ENCODE data around the gene DGCR6L.
A peak's percentile ranks its signal among the peaks of the same experiment; 100 is the strongest.
"Not testable (repeated sequence)": the region's sequence is repeated elsewhere in the genome, so short reads cannot be mapped to it uniquely, and the experiment has no call there.

DGCR6L gene

GRCh38 chr22:20305894-20306645 is 13.8 kb downstream of the DGCR6L start:
- no peak for TF ChIP-seq POLR2AphosphoS5 (IDR thresholded peaks at IDR 0.05; ENCODE audit: low read depth, low read length)
- no peak for TF ChIP-seq TAF1 (IDR thresholded peaks at IDR 0.05; ENCODE audit: borderline replicate concordance, low read depth, low read length)
- FAIRE-seq (no peak), DNase-seq (ENCODE audit: insufficient read length) (no peak)

DNA sequence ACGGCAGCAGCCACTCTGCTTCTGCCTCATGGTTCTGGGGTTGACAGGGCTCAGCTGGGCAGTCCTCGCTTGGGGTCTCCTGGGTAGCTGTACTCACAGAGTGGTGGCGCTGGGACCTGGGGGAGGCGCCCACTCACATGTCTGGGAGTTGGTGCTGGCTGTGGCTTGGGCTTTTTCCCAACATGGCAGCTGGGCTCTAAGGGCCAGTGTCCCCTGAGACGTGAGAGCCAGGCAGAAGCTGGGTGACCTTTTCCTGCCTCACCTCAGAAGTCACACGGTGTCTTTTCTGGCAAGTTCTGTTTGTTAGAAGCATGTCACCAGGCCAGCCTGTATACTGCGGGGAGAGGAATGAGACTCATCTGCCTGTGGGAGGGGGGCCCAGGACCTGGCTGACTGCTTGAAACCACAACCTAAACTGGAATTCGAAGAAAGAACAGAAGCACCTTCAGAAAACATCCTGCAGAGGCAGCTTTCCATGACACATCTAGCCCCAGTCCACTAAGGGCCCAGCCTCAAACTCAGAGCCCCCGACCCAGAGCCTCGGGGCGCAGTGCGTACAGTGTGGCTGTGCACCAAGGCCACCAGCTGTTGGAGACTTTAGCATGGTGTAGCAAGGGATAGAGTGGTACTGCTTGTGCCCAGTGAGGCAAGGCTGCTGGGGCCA is 14.5 kb downstream of the DGCR6L start:
- not testable (repeated sequence) for DNase-seq (ENCODE audit: insufficient read length); FAIRE-seq

DNA sequence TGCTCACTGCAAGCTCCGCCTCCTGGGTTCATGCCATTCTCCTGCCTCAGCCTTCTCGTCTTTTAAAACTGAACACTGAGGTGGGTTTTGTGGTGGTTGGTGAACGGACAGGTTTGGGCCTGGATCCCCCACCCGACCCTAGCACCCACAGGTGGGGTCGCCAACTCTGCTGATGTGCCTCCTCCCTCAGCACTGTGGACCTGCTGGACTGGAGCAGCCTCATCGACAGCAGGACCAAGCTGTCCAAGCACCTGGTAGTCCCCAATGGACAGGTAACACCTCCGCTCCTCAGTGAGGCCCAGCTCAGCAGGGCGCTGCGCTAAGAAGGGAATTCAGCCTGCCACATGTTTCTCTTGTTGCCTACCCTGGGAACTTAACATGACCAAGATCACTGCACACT is 15.2 kb downstream of the DGCR6L start:
- FAIRE-seq = peak; percentile 9
- no peak for DNase-seq (ENCODE audit: insufficient read length)
- TF ChIP-seq POLR2AphosphoS5 (IDR thresholded peaks at IDR 0.05; ENCODE audit: low read depth, low read length) (no peak), TAF1 (IDR thresholded peaks at IDR 0.05; ENCODE audit: borderline replicate concordance, low read depth, low read length) (no peak), POLR2A (IDR thresholded peaks at IDR 0.05; ENCODE audit: low read depth, low read length) (no peak)

GRCh38 chr22:20303229-20303534 is 16.7 kb downstream of the DGCR6L start:
- not testable (repeated sequence) for DNase-seq (ENCODE audit: insufficient read length); FAIRE-seq

DNA sequence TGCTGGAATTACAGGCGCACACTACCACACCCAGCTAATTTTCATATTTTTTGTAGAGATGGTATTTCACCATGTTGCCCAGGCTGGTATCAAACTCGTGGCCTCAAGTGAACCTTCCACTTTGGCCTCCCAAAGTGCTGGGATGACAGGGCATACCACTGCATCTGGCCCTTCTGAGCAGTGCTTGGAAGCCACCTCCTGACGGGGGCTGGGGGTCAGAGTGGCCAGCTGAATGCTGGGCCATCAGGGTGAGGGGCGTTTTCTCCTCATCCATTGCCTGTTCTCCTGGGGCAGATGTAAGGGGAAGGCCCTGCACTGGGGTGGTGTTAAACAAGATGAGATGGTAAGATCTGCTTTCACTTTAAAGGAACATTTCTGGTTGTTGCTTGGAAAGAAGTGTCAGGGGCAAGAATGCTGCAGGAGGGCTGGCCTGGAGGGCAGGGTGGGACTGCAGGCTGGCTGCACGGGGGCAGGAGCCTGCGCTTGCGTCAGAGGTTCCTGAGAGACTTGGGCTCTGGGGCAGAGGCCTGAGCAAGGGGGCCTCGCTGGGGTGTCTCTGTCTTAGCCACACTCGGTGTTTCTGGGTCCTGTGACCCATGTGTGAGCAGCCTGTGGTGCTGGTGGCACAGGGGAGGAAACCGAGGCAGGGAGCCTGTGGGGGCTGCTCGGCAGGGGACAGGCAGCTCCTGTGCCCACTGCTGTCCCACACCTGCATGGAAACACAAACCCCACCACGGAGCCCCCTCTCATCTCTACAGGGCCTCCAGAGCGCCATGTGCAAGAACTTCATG is 17.2 kb downstream of the DGCR6L start:
- DNase-seq (ENCODE audit: insufficient read length) (no peak), FAIRE-seq (no peak)
- TF ChIP-seq TAF1 (IDR thresholded peaks at IDR 0.05; ENCODE audit: borderline replicate concordance, low read depth, low read length) = no peak
- no peak for TF ChIP-seq POLR2A (IDR thresholded peaks at IDR 0.05; ENCODE audit: low read depth, low read length)
- no peak for TF ChIP-seq POLR2AphosphoS5 (IDR thresholded peaks at IDR 0.05; ENCODE audit: low read depth, low read length)

GRCh38 chr22:20299746-20300136 is 20.1 kb downstream of the DGCR6L start:
- TF ChIP-seq POLR2AphosphoS5 (IDR thresholded peaks at IDR 0.05; ENCODE audit: low read depth, low read length) (no peak), TAF1 (IDR thresholded peaks at IDR 0.05; ENCODE audit: borderline replicate concordance, low read depth, low read length) (no peak), POLR2A (IDR thresholded peaks at IDR 0.05; ENCODE audit: low read depth, low read length) (no peak)
- FAIRE-seq (no peak), DNase-seq (ENCODE audit: insufficient read length) (no peak)

DNA sequence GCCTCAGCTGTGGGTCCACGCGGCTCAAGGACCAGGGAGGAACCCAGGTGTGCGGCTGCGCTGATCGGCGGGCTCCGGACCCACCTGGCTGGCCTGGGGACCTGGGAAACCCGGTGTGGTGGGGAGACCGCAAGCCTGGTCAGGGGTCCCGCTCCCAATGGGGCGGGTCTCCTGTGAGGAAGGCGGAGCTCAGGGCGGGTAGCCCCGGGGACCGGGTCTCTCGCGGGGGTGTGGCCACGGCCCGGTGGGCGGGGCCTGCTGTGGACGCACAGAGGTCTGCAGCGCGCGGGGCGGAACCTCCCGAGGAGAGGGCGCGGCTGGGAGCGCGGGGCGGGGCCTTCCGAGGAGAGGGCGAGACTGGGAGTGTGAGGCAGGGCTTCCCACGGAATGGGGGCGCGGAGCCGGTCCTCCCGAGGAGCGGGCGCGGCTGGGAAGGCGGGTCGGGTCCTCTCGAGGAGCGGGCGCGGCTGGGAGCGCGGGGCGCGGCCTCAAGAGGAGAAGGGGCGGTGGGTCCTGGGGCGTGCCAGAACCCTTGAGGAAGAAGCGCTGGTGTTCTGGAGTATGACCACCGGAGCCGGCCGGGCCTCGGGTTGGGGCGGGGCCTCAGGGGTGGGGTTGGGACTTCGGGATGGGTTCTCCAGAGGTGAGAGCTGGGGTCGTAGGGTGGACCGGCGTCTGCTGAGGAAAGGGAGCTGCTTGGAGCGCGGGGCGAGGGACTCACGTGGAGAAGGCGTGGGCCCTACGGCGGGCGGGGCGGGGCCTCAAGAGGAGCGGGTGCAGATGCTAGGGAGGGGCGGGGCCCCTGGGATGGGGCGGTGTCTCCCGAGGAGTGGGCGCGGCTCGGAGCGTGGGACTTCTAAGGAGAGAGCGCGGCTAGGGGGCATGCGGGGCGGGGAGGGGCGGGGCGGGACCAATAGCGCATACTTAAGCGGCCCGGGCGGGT is 20.8 kb downstream of the DGCR6L start:
- TF ChIP-seq TAF1 (IDR thresholded peaks at IDR 0.05; ENCODE audit: borderline replicate concordance, low read depth, low read length) (no peak), POLR2AphosphoS5 (IDR thresholded peaks at IDR 0.05; ENCODE audit: low read depth, low read length) (no peak), POLR2A (IDR thresholded peaks at IDR 0.05; ENCODE audit: low read depth, low read length) (no peak)
- DNase-seq (ENCODE audit: insufficient read length) (peak; percentile 74), FAIRE-seq (no peak)

DNA sequence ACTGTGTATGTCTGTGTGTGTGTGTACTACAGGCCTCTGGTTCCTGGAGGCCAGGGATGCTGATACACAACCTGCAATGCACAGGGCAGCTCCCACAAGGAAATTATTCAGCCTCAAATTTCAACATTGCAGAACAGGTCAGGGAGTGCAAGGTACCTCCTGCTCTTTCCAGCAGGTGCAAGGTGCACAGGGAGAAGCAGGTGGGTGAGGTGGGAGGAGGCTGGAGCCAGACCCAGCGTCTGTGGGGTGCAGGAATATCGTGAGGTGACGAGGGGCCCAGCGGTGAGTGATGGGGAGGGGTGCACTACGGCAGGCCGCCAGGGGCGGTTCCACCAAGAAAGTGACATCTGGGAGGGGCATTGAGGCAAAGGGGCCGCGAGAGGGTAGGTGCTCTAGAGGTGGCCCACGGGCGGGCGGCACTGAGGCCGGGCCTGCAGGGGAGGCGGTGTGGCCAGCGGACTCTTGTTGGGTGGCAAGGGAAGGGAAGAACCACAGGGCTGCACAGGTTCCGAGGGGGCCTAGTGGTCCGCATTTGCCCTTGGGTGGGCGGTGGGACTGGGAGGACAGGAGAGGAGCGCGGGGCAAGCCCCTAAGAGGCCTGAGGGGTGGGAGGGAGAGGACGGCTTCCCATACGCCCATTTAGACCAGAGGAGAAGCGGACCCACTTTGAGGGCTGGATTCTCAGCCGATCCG is 21.6 kb downstream of the DGCR6L start:
- FAIRE-seq = no peak
- TF ChIP-seq POLR2AphosphoS5 (IDR thresholded peaks at IDR 0.05; ENCODE audit: low read depth, low read length) = no peak
- no peak for TF ChIP-seq POLR2A (IDR thresholded peaks at IDR 0.05; ENCODE audit: low read depth, low read length)
- no peak for TF ChIP-seq TAF1 (IDR thresholded peaks at IDR 0.05; ENCODE audit: borderline replicate concordance, low read depth, low read length)
- no peak for DNase-seq (ENCODE audit: insufficient read length)

- DNase-seq (ENCODE audit: insufficient read length) = no peak
- TF ChIP-seq POLR2A (IDR thresholded peaks at IDR 0.05; ENCODE audit: low read depth, low read length) (no peak), TAF1 (IDR thresholded peaks at IDR 0.05; ENCODE audit: borderline replicate concordance, low read depth, low read length) (no peak), POLR2AphosphoS5 (IDR thresholded peaks at IDR 0.05; ENCODE audit: low read depth, low read length) (no peak)
- no peak for FAIRE-seq
These were observed 22.3 kb downstream of the DGCR6L start for GRCh38 chr22:20297414-20298109.

- no peak for FAIRE-seq
- DNase-seq (ENCODE audit: insufficient read length) = no peak
- no peak for TF ChIP-seq POLR2A (IDR thresholded peaks at IDR 0.05; ENCODE audit: low read depth, low read length)
- TF ChIP-seq POLR2AphosphoS5 (IDR thresholded peaks at IDR 0.05; ENCODE audit: low read depth, low read length) = no peak
- TF ChIP-seq TAF1 (IDR thresholded peaks at IDR 0.05; ENCODE audit: borderline replicate concordance, low read depth, low read length) = no peak
These were observed 23.3 kb downstream of the DGCR6L start for GRCh38 chr22:20296598-20296997.
